Gastroesophageal sphincter (tissue), 3 donors: ENCODE results near the gene ZC3H14.

Experiments used
- POLR2A ChIP-seq, 2 donors: fragments of 450-650 bp; IDR thresholded peaks; one replicate each; pipeline ENCODE4 v1.6.1; 2017; ENCODE audit warnings: antibody characterized with exemption in 2 of 2, mild to moderate bottlenecking in 2 of 2, moderate library complexity in 1 of 2
- TF ChIP-seq, protein P1 (sequence below), 4 experiments: fragments of 200-600 bp in 2 of 4; fragments of 450-650 bp in 2 of 4; sonication (generic) in 1 of 4; IDR thresholded peaks; one replicate each; pipeline ENCODE4 v1.5.1; 2017 to 2019; ENCODE audit warnings: antibody characterized with exemption in 4 of 4, mild to moderate bottlenecking in 2 of 4, moderate library complexity in 2 of 4

DNA sequence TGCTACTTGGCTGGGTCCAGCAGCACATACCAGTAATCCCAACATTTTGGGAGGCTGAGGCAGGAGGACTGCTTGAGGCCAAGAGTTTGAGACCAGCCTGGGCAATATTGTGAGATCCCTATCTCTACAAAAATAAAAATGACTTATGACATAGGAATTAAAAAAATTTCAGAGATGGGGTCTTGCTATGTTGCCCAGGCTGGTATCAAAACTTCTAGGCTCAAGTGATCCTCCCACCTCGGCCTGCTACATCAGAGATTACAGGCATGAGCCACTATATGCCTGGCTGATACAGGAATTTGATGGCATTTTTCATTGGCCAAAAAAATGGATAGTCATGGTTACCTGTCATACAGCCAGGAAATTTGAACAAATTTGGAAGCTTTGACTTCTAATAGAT lies 54.6 kb downstream of the ZC3H14 start:
- TF ChIP-seq POLR2A (IDR thresholded peaks at IDR 0.05), result no peak
- TF ChIP-seq, protein P1, sequence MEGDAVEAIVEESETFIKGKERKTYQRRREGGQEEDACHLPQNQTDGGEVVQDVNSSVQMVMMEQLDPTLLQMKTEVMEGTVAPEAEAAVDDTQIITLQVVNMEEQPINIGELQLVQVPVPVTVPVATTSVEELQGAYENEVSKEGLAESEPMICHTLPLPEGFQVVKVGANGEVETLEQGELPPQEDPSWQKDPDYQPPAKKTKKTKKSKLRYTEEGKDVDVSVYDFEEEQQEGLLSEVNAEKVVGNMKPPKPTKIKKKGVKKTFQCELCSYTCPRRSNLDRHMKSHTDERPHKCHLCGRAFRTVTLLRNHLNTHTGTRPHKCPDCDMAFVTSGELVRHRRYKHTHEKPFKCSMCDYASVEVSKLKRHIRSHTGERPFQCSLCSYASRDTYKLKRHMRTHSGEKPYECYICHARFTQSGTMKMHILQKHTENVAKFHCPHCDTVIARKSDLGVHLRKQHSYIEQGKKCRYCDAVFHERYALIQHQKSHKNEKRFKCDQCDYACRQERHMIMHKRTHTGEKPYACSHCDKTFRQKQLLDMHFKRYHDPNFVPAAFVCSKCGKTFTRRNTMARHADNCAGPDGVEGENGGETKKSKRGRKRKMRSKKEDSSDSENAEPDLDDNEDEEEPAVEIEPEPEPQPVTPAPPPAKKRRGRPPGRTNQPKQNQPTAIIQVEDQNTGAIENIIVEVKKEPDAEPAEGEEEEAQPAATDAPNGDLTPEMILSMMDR (IDR thresholded peaks at IDR 0.05), result no peak
